Glomerular endothelial cell (primary cell): ENCODE results near the gene LRP1. TPM values are rescaled to one million over a fixed set of nuclear protein-coding genes. Genes with fewer than 3 reads are reported as not detected.

Experiments
- DNase-seq: peaks from one replicate; pipeline ENCODE4 v3.0.0-alpha.2; 2011; ENCODE audit warnings: low read depth, low spot score; ENCODE audit errors: extremely low read depth
- total RNA-seq: library from RNA; depleted of rRNA; stranded (reverse); fragments of >200 nt; gene quantifications from 2 replicates; pipeline ENCODE4 v1.2.3, GENCODE V29; 2015

The LRP1 gene
- total RNA-seq, 1 donor from 2014 or later, result 21.4 TPM

DNA sequence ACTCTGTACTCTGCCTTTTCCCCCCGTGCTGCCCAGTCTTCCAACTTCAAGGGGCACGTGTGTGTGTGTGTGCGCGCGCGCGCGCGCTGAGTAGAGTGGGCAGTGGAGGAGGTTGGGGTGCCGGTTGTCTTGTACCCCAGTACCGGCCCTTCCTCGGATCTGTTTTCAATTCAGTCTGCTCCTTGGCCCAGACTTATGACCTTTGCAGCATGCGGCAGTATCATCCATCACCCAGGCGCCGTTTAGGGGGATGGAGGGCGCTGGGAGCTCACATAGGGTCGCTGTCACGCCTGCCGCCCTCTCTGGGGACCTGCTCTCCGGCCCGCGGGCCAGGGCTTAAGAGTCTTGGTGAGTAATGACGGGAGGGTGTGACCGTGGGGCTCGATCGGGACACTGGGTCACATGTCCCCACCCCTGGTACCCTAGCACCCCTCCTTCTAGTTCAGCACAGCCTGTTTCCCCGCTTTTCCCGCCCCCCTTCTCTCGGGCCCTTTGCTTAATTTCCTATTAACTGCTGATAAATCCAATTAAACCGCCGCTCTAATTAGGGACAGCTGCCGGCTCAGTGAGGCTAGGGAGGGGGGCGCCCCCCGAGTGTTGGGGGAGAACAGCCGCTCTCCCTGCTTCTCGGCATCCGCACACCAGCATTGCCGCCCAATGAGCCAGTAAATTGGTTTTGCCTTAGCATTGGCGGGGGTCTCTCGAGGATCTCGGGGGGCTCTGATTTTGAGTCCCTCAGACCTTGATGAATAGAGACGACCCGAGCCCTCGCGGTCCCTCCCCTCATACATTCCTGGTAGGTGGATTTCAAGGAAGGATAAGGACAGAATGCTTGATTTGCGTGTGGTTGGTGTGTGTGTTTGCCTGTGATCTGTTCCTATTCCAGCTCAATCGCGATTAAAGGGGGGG lies 113.4 kb downstream of the LRP1 start:
- no peak for DNase-seq

DNA sequence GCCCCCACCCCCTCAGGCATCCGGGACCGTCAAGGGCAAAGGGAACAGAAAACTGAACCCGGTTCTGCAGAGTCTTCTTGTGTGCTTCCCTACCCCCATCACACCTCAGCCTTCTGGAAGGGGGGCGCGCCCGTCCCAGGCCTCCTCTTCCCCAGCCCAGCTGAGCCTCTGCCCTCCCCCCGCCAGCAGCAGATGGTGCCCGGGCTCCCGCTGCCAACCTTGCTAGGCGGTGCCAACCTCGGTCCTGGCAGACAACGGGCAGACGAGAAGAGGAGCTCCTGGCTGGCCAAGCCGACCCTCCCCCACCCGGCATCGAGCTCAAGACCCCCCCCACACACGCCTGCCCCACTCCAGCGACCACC lies 114.0 kb downstream of the LRP1 start:
- DNase-seq, result no peak

- no peak for DNase-seq
Measured at GRCh38 chr12:57242691-57243454, 114.6 kb downstream of the LRP1 start.

DNA sequence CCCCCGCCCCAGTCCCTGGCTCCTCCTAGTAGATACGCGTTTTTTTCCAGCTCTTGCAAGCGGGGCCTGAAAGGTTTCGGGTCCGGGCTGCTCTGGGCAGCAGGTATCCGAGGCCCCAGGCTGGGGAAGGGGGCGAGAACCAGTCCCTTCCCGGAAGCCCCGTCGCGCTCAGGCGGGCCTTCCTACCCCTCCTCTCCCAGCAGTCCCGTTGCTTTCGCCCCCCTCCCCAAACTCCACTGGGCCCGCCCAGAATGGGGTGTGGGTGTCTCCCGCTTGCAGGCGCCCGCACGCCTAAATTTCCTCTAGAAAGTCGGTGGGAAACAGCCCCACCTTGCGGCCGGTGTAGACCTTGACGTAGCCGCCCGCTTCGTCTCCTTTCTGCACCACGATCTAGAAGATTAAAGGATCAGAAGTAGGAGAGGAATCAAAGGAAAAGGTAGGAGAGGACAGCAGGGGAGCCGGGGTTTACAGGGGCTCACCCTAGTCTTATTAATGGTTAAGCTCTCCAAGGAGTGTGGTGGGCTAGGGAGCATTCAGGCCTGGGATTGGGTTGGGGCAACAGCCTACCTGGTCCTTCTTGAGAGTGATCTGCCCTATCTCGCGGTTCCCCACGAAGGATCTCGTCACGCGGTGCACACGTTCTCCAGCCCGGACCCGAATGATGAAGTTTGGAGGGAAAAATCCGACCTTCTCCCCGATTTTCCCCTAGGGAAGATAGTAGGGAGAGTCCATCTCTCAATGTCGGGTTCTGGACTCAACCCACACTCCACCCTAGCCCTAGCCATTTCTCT lies 115.4 kb downstream of the LRP1 start:
- no peak for DNase-seq

GRCh38 chr12:57244312-57244696 lies 116.0 kb downstream of the LRP1 start:
- no peak for DNase-seq

GRCh38 chr12:57247041-57247440 lies 118.8 kb downstream of the LRP1 start:
- DNase-seq, result no peak

DNA sequence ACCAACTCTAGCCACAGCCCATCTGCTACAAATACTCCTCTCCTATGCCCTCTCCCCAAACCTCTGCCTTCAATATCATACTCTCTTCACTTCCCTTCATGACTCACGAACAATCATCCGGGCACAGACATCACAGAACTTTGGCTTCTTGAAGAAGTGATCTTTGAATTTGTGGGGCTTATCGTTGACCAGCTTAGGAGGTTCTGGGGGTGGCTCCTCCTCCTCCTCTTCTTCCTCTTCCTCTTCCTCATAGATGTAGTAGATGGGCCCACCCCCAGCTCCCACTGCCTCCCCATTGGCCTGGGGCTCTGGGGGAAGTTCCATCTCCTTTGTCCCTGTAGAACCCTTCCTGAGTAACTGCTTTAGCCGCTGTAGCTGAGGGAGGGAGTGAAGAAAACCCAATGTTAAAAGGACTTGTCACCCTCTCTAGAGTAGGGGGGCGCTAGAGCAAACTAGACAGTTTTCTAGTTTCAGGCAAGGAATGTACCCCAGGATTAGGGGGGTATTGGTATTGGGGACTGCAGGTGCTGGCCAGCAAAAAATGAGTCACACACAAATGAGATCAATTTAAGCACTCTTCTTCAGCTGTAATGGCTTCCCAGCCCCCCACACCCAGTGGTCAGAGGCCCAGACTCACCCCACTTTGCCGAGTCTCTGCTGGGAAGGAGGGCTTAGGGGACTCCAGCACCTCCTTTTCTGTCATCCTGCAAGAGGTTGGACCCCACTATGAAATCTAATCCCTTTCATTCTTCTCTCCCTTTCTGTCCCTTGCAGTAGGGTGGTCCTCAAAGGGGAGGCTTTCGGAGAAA lies 120.9 kb downstream of the LRP1 start:
- DNase-seq, result no peak

DNA sequence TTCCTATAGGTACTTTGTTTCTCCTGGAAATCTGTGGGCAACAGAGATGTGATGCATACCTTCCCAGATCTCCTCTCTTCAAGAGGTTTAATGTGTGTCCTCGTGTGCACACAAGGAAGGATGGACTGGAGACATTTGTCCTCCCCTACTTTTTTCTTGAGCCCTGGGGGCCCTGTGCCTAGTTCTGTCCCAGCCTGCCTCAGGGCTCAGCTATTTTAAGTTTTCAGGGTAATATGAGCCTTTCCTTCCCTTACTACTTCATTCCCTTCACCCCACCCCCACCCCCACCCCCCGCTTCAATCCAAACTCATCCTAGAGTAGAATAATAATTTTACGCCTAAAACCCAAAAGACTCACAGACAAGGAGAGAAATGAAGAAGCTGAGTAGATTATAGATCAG lies 122.3 kb downstream of the LRP1 start:
- no peak for DNase-seq

DNA sequence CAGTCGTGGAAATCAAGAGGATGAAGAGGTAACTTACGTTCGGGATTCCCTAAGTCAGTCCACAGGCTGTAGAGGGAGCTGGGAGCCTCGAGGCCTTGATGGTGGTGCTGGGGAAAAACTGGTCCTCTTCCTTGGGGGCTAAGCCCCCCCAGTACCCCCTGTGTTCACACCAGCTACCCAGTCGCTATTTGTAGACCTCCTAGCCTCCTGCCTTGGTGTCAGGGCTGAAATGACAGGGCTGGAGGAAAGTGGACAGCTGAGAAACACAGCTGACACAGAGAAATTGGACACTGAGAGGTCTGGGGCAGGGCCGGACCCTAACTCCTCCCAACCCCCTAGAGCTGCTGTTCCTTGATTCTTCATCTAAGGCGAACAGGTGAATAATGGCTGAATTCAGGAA lies 122.7 kb downstream of the LRP1 start, which contains the start of gene STAC3:
Gene STAC3, minus strand, starts transcription at position 232 of the 400 bp plus-strand sequence. CDS start 1,551 bp downstream, outside the sequence.
- no peak for DNase-seq

DNA sequence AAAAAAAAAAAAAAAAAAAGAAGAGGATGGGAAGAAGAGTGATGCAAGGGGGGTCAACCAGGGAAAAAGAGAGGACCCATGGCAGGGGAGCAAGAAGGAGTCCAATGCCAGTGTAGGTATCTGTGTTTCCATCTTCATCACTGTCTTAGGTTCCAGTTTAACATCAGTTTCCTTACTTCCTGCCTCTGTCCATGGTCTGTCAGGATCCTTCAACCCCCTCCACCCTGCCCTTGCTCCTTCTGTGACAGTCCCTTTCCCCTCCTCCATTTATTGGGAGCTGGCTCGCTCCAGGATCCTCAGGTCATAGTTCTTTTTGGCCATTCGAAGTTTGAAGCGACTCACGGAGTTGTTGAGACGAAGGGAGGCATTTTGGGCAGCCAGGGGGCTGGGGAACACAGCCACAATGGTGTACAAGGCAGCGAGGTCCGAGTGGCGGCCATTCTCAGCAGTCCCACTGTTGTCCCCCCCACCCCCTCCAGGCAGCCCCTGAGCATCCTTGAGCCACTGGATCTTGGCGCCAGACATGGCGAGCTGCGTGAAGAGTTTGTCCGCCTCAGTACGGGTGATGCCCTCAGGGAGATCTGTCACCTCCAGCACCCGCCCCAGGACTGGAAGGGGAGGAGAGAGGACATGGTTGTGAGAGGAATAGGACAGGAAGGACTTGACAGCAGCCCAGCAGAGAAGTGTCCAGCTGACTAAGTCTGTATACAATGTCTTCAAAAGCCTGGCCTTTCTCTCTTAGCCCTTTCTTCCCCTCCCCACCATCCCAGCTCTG lies 126.4 kb downstream of the LRP1 start:
- no peak for DNase-seq

GRCh38 chr12:57255916-57256315 lies 127.6 kb downstream of the LRP1 start:
- no peak for DNase-seq

DNA sequence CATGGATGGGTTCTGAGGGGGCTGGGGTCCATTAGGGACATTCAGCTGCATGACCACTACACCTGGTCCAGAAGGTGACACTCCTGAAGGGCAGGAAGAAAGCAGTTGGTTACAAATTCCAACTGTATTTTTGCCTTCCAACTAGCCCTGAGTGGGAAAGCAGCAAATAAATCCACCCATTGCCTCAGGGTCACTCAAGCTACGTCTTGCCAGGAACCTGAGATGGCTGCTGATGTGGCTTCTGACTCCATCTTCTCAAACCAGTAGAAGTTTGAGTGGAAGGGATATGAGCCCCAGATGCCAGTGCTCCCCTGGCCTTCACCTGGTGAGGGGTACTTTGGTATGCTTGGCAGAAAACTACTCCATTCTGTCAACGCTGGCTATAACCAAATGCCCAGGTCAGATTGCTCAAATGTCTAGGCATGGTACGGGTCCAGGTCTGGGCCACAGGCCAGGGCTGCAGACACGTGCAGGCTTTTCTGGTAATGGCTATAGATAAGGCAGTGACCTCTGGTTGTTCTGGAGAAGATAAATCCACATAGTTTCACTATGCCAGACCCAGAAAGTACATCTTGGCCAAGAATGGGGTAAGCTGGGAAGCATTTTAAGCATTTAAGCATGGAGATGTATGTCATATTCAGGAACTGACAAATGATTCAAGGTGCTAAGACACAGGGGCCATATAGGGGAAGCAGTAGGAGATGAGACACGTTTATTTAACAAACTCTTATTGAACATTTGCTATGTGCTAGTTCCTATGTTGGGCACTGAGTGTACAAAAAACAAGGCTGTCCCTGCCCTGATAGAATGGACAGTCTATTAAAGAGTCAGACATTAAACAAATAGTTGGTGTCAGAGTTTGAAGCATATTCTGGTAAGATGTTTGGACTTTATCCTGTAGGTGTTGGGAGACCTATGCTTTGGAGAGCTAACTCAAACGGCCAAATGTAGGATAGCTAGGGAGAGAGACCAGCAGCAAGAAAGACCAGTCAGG lies 131.0 kb downstream of the LRP1 start:
- DNase-seq, result no peak

GRCh38 chr12:57260366-57260765 lies 132.1 kb downstream of the LRP1 start:
- no peak for DNase-seq

- DNase-seq, result no peak
Measured at GRCh38 chr12:57261428-57261865, 133.2 kb downstream of the LRP1 start.

GRCh38 chr12:57262126-57262822 lies 134.0 kb downstream of the LRP1 start:
- DNase-seq, result no peak
